ENCODE data around the gene MYO5A.

DNA sequence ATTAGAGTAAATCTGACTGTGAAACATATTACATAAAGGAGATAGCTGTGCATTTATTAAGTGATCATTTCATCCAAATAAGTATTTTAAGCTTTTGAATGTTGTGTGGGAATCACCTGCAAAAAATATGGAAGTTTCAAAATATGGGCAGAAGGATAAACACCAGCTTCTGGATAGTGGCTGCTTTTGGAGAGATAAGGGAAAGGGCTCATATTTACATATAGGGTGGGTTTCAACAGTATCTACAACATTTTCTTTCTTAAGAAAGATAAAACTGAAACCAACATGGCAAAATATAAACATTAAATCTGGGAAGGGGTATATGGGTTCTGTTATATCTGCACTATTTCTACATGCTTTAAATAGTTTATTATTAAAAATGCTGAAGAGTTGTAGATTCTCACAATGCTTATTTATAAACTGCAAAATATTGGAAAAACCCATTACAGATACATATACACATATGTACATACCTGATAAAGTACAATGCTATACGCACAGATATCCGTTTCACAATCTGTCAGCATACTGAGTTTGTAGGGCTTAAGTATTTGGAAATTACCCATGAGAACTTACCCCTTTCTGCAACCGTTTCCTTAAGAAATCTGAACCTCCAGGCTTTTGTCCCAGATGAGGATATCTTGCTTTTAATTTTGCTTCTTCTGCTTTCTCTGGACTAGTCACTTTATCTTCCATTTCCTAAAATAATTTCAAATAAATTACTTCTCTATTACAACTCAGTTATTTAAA is 28.0 kb upstream of the MYO5A start:
- TF ChIP-seq, protein P1, sequence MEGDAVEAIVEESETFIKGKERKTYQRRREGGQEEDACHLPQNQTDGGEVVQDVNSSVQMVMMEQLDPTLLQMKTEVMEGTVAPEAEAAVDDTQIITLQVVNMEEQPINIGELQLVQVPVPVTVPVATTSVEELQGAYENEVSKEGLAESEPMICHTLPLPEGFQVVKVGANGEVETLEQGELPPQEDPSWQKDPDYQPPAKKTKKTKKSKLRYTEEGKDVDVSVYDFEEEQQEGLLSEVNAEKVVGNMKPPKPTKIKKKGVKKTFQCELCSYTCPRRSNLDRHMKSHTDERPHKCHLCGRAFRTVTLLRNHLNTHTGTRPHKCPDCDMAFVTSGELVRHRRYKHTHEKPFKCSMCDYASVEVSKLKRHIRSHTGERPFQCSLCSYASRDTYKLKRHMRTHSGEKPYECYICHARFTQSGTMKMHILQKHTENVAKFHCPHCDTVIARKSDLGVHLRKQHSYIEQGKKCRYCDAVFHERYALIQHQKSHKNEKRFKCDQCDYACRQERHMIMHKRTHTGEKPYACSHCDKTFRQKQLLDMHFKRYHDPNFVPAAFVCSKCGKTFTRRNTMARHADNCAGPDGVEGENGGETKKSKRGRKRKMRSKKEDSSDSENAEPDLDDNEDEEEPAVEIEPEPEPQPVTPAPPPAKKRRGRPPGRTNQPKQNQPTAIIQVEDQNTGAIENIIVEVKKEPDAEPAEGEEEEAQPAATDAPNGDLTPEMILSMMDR (IDR thresholded peaks at IDR 0.05): no peak
- TF ChIP-seq POLR2AphosphoS5 (IDR thresholded peaks at IDR 0.05) (no peak), EP300 (IDR thresholded peaks at IDR 0.05; ENCODE audit: low read depth) (no peak)

Data from transverse colon (tissue), 4 donors.